K562 (cell line): ENCODE results near the gene MAML3. TPM values are rescaled to one million over a fixed set of nuclear protein-coding genes. Genes with fewer than 3 reads are reported as not detected.

Source experiments
- ATAC-seq: fragments of 200-7000 bp; cut with Tn5 transposase; 3 replicates; pipeline ENCODE4 v1.9.1; 2020; ENCODE audit warnings: moderate library complexity
- BruUV-seq: library from RNA; stranded (reverse); fragments of 400-500 nt; replicated peaks from 2 replicates; lab custom pipeline; 2021; lab: Mats Ljungman, UMichigan
- CTCF ChIA-PET: fragments of 300-600 bp; formaldehyde crosslinking; extraction: SDS; loops from one replicate; lab custom pipeline; 2021; ENCODE audit warnings: low intra/inter-chr PET ratio; lab: Yijun Ruan, JAX
- POLR2A ChIA-PET: fragments of 300-600, 350-650 bp; sonication (Branson Sonifier 250); formaldehyde crosslinking; extraction: SDS; loops from one replicate; lab custom pipeline; 2021; ENCODE audit warnings: antibody characterized with exemption, inconsistent platforms; lab: Yijun Ruan, JAX
- DNase-seq, 4 experiments: peaks; one replicate each; pipeline versions ENCODE4 v3.0.0 to v3.0.0-alpha.2; 2011 to 2018; ENCODE audit warnings: low spot score in 3 of 4, mixed read lengths in 3 of 4; ENCODE audit errors: extremely low read depth in 1 of 4
- FAIRE-seq: peaks from 2 replicates; lab custom pipeline; 2011; peaks lifted over from hg19 to GRCh38; lab: Jason Lieb, UNC
- H2AFZ ChIP-seq: 2 replicates; pipeline ENCODE4 v1.6.0; 2011; ENCODE audit warnings: low read depth, low read length, control low read depth, inconsistent platforms
- H3K27ac ChIP-seq: fragments of 200-600 bp; 3 replicates; pipeline ENCODE4 v1.8.0; 2011; ENCODE audit warnings: low read depth, mild to moderate bottlenecking, control low read depth, inconsistent platforms, low read length, moderate library complexity, mixed read lengths; ENCODE audit errors: extremely low read depth
- H3K27me3 ChIP-seq, 2 experiments: fragments of 300-600 bp in 1 of 2; 2 replicates in 1 of 2; 3 replicates in 1 of 2; pipeline versions ENCODE4 v1.6.0 to v1.8.0; 2011; ENCODE audit warnings: inconsistent platforms in 2 of 2, low read length in 2 of 2, mild to moderate bottlenecking in 1 of 2, mixed read lengths in 1 of 2, moderate library complexity in 1 of 2; ENCODE audit not compliant: control insufficient read depth in 2 of 2, insufficient read depth in 2 of 2
- H3K36me3 ChIP-seq: fragments of 300-600 bp; 3 replicates; pipeline ENCODE4 v1.8.0; 2011; ENCODE audit warnings: mild to moderate bottlenecking, low read length, inconsistent platforms; ENCODE audit not compliant: control insufficient read depth, insufficient read depth
- H3K4me1 ChIP-seq, 2 experiments: fragments of 200-600 bp in 1 of 2; replicated peaks in 1 of 2; 2 replicates in 1 of 2; 3 replicates in 1 of 2; pipeline versions ENCODE4 v1.5.1 to v1.8.0; 2011; ENCODE audit warnings: inconsistent platforms in 2 of 2, low read length in 2 of 2, mild to moderate bottlenecking in 1 of 2, mixed read lengths in 1 of 2, moderate library complexity in 1 of 2; ENCODE audit not compliant: control insufficient read depth in 2 of 2, insufficient read depth in 2 of 2
- H3K4me2 ChIP-seq: 2 replicates; pipeline ENCODE4 v1.6.1; 2011; ENCODE audit warnings: low read length, control low read depth, inconsistent platforms, mixed read lengths; ENCODE audit not compliant: insufficient read depth
- H3K4me3 ChIP-seq: fragments of 200-600 bp; sonication (generic), shearing (Covaris generic); 2 replicates; pipeline ENCODE4 v1.5.1; 2016; ENCODE audit warnings: control low read depth, inconsistent platforms
- H3K79me2 ChIP-seq: fragments of 200-600 bp; 3 replicates; pipeline ENCODE4 v1.8.0; 2011; ENCODE audit warnings: low read length, inconsistent platforms; ENCODE audit not compliant: control insufficient read depth, insufficient read depth
- H3K9ac ChIP-seq, 2 experiments: 2 replicates each; pipeline versions ENCODE4 v1.6.0 to v1.6.1; 2011; ENCODE audit warnings: low read depth in 2 of 2, low read length in 2 of 2, control low read depth in 1 of 2, inconsistent platforms in 1 of 2, mild to moderate bottlenecking in 1 of 2, mixed read lengths in 1 of 2; ENCODE audit not compliant: insufficient read depth in 1 of 2
- H3K9me1 ChIP-seq: one replicate; pipeline ENCODE4 v1.6.0; 2011; ENCODE audit warnings: inconsistent platforms, mild to moderate bottlenecking, low read length, moderate library complexity; ENCODE audit not compliant: control insufficient read depth, insufficient read depth
- H3K9me3 ChIP-seq: replicated peaks from 2 replicates; pipeline ENCODE4 v1.5.1; 2011; ENCODE audit warnings: low read depth, low read length, inconsistent platforms; ENCODE audit not compliant: control insufficient read depth, insufficient read depth
- H4K20me1 ChIP-seq: replicated peaks from 2 replicates; pipeline ENCODE4 v1.6.1; 2011; ENCODE audit warnings: low read length, inconsistent platforms, mixed read lengths; ENCODE audit not compliant: control insufficient read depth, insufficient read depth
- NONO ChIP-seq, 2 experiments: fragments of 200-400 bp in 1 of 2; fragments of 450-650 bp in 1 of 2; formaldehyde crosslinking in 1 of 2; IDR thresholded peaks; 2 replicates each; pipeline ENCODE4 v1.6.1; 2017; ENCODE audit warnings: low read depth in 2 of 2, mild to moderate bottlenecking in 2 of 2, moderate library complexity in 2 of 2, low read length in 1 of 2
- PHB ChIP-seq: fragments of 250-450 bp; sonication (Bioruptor Pico); IDR thresholded peaks from 2 replicates; pipeline ENCODE4 v1.5.0; 2021
- RBBP5 ChIP-seq: fragments of 200-600 bp; sonication (generic); IDR thresholded peaks from 2 replicates; pipeline ENCODE4 v1.6.1; 2012; ENCODE audit warnings: borderline replicate concordance, mild to moderate bottlenecking, low read length, control low read depth, inconsistent platforms; ENCODE audit not compliant: insufficient read depth, poor library complexity, severe bottlenecking
- ZNF830 ChIP-seq: fragments of 250-450 bp; sonication (Bioruptor Pico); IDR thresholded peaks from 2 replicates; pipeline ENCODE4 v1.5.0; 2021; ENCODE audit warnings: mild to moderate bottlenecking
- WGBS: fragments of 100-300 bp; shearing (Covaris generic); methylation state at CpG from one replicate; pipeline ENCODE4 v1.1.6; 2016; ENCODE audit warnings: low coverage, mixed read lengths; ENCODE audit not compliant: insufficient coverage; ENCODE audit errors: missing lambda C conversion rate; 5-methylcytosine and 5-hydroxymethylcytosine counted together
- in situ Hi-C: fragments of 300-500 bp; cut with MboI; formaldehyde crosslinking; loops from 4 replicates; pipeline ENCODE4 v1.15.0; 2018; ENCODE audit warnings: inconsistent platforms, mixed read lengths
- intact Hi-C: fragments of 100-400 bp; cut with micrococcal nuclease; formaldehyde crosslinking; loops from 2 replicates; pipeline ENCODE4 v1.14.2; 2022
- polyA plus RNA-seq, 8 experiments: library from polyadenylated mRNA; depleted of rRNA in 4 of 8; stranded (reverse) in 5 of 8; unstranded in 3 of 8; fragments of >200 nt; fragmentation: Nextera tagmentation in 2 of 8; fragmentation: Illumina TruSeq in 1 of 8; extraction: Ambion mirVana in 2 of 8; extraction: Trizol in 1 of 8; gene quantifications; 2 replicates each; pipeline versions ENCODE4 v1.2.1 to v1.2.3, GENCODE V29; 2011 to 2014; ENCODE audit warnings: inconsistent platforms in 1 of 8, missing spikeins in 1 of 8
- total RNA-seq, 7 experiments: library from RNA; depleted of rRNA in 6 of 7; stranded (reverse); fragments of >200 nt in 6 of 7; fragmentation: Illumina TruSeq in 2 of 7; extraction: Trizol in 2 of 7; gene quantifications; 2 replicates each; pipeline versions ENCODE4 v1.2.1 to v1.2.3, GENCODE V29; 2011 to 2021; ENCODE audit warnings: low replicate concordance in 1 of 7
- TF ChIP-seq, protein P1 (sequence below): fragments of 450-650 bp; formaldehyde crosslinking; IDR thresholded peaks from 2 replicates; pipeline ENCODE4 v1.4.0; 2020; ENCODE audit warnings: mild to moderate bottlenecking

Gene MAML3
- total and polyA plus RNA-seq, 9 of the 15 experiments (the other 6 are each of a cell fraction or from before 2014, with no cell fraction given), result 0.01 to 0.55 (median 0.25) TPM

DNA sequence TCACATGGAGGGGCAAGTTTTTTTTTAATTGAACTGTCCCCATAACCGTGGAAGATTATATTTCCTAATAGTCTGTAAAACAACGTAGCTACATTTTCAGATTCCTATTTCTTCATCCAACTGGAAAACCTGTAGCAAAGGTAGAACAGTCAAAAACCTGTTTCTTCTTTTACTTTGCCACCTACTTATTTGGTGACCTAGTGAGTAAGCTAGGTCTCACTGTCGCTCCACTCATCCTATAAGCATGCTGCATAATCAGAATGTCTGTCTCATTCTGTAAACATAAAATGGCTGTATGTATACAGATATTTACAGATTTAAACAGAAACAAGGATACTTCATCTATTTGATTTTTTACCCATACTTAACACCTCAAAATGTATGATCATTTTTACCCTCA lies 20.4 kb downstream of the MAML3 start:
- Histone ChIP-seq H3K4me3 (no peak overlapping the region), H3K4me1 (no peaks in the 10 kb centered on the region), H3K27ac (no peak overlapping the region), H3K36me3 (no peaks in the 10 kb centered on the region), H3K9me3 (no peaks in the 10 kb centered on the region), H3K79me2 (no peaks in the 10 kb centered on the region), H4K20me1 (no peaks in the 10 kb centered on the region), H2AFZ (no peak overlapping the region), H3K9me1 (no peaks in the 10 kb centered on the region), H3K9ac (no peak overlapping the region), H3K4me2 (no peak overlapping the region), H3K27me3 (peaks cover 2 to 8% of the 10 kb centered on the region in 2 experiments; a peak in 3 of 5 replicates)
- WGBS, result 2% methylated on average over 3 of the region's 3 CpGs
- DNase-seq (no peak), ATAC-seq (no peak), FAIRE-seq (no peak)
- intact Hi-C loops, result no loop called here
- in situ Hi-C loops, result no loop called here
- BruUV-seq, result no TSS peak
- TF ChIP-seq ZNF830 (no peak), RBBP5 (no peak), PHB (no peak), NONO (IDR thresholded peaks at IDR 0.05; ENCODE audit: low read depth in 2 of 2, low read length in 1 of 2) (no peak)
- TF ChIP-seq, protein P1, sequence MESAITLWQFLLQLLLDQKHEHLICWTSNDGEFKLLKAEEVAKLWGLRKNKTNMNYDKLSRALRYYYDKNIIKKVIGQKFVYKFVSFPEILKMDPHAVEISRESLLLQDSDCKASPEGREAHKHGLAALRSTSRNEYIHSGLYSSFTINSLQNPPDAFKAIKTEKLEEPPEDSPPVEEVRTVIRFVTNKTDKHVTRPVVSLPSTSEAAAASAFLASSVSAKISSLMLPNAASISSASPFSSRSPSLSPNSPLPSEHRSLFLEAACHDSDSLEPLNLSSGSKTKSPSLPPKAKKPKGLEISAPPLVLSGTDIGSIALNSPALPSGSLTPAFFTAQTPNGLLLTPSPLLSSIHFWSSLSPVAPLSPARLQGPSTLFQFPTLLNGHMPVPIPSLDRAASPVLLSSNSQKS (CRISPR knock-in tag), result no peak
- ChIA-PET CTCF (no interaction called here), POLR2A (no interaction called here)
